GM21723 (cell line): ENCODE measurements around the gene BAMBI.

Source experiments
- ATAC-seq: cut with Tn5 transposase; IDR thresholded peaks from one replicate; pipeline ENCODE4 v1.9.1; 2021; ENCODE audit warnings: mild to moderate bottlenecking, moderate library complexity; ENCODE audit not compliant: unreplicated experiment

Gene BAMBI

GRCh38 chr10:28704464-28705161, 27.3 kb downstream of the BAMBI start:
- ATAC-seq: no peak

- ATAC-seq: no peak
Measured at GRCh38 chr10:28705472-28705871, 28.2 kb downstream of the BAMBI start.

- ATAC-seq: no peak
Measured at GRCh38 chr10:28709001-28709710, 31.8 kb downstream of the BAMBI start.

GRCh38 chr10:28710202-28710886, 33.0 kb downstream of the BAMBI start:
- ATAC-seq: no peak

- ATAC-seq: no peak
Measured at GRCh38 chr10:28711041-28711440, 33.7 kb downstream of the BAMBI start.

GRCh38 chr10:28711776-28712175, 34.5 kb downstream of the BAMBI start:
- ATAC-seq: no peak

GRCh38 chr10:28713626-28714352, 36.5 kb downstream of the BAMBI start:
- no peak for ATAC-seq

GRCh38 chr10:28714401-28715053, 37.2 kb downstream of the BAMBI start:
- ATAC-seq: no peak

- ATAC-seq: no peak
Measured at GRCh38 chr10:28715246-28715645, 37.9 kb downstream of the BAMBI start.

GRCh38 chr10:28715757-28716156, 38.4 kb downstream of the BAMBI start:
- ATAC-seq: no peak

- no peak for ATAC-seq
Measured at GRCh38 chr10:28716748-28717147, 39.4 kb downstream of the BAMBI start.

- ATAC-seq: no peak
Measured at GRCh38 chr10:28717656-28718201, 40.4 kb downstream of the BAMBI start.

GRCh38 chr10:28719789-28720436, 42.6 kb downstream of the BAMBI start:
- ATAC-seq: no peak

GRCh38 chr10:28721318-28721951, 44.1 kb downstream of the BAMBI start:
- ATAC-seq: no peak

GRCh38 chr10:28722065-28722803, 44.9 kb downstream of the BAMBI start:
- ATAC-seq: no peak

GRCh38 chr10:28728366-28728765, 51.0 kb downstream of the BAMBI start:
- no peak for ATAC-seq

- ATAC-seq: no peak
Measured at GRCh38 chr10:28730031-28730778, 52.9 kb downstream of the BAMBI start.

- ATAC-seq: no peak
Measured at GRCh38 chr10:28732091-28732490, 54.8 kb downstream of the BAMBI start.
